IMR-90 (cell line): Measurements from ENCODE around the gene ADD3. TPM values are rescaled to one million over a fixed set of nuclear protein-coding genes. Genes with fewer than 3 reads are reported as not detected.

Experiments
- ATAC-seq: fragments of 200-7000 bp; cut with Tn5 transposase; 2 replicates; pipeline ENCODE4 v1.9.1; 2020; ENCODE audit warnings: low read depth, mild to moderate bottlenecking, moderate library complexity
- BruUV-seq: library from RNA; stranded (reverse); fragments of 400-500 nt; replicated peaks from 2 replicates; lab custom pipeline; 2021; lab: Mats Ljungman, UMichigan
- CTCF ChIA-PET: fragments of 300-600 bp; formaldehyde crosslinking; extraction: SDS; loops from one replicate; lab custom pipeline; 2021; ENCODE audit warnings: antibody characterized with exemption; lab: Yijun Ruan, JAX
- POLR2A ChIA-PET: fragments of 300-600 bp; sonication (Branson Sonifier 250); formaldehyde crosslinking; loops from one replicate; lab custom pipeline; 2022; ENCODE audit warnings: antibody characterized with exemption; ENCODE audit not compliant: unreplicated experiment; lab: Charles Lee
- DNase-seq: peaks from one replicate; pipeline ENCODE4 v3.0.0; 2013
- H2AFZ ChIP-seq: replicated peaks from 2 replicates; pipeline ENCODE3; 2013; ENCODE audit warnings: low read length, mild to moderate bottlenecking; ENCODE audit not compliant: poor library complexity
- H2AK5ac ChIP-seq: 2 replicates; pipeline ENCODE4 v1.6.1; 2013; ENCODE audit warnings: low read depth, low read length, inconsistent platforms
- H2AK9ac ChIP-seq: replicated peaks from 2 replicates; pipeline ENCODE3; 2013; ENCODE audit warnings: mild to moderate bottlenecking, low read depth, low read length, moderate library complexity; ENCODE audit not compliant: poor library complexity
- H2BK120ac ChIP-seq: 2 replicates; pipeline ENCODE4 v1.6.1; 2013; ENCODE audit warnings: low read depth, low read length, inconsistent platforms
- H2BK15ac ChIP-seq: 3 replicates; pipeline ENCODE4 v1.6.1; 2013; ENCODE audit warnings: low read depth, low read length, inconsistent platforms
- H2BK20ac ChIP-seq: 2 replicates; pipeline ENCODE4 v1.6.1; 2013; ENCODE audit warnings: low read depth, mild to moderate bottlenecking, inconsistent platforms, low read length, moderate library complexity
- H2BK5ac ChIP-seq: 2 replicates; pipeline ENCODE4 v1.6.1; 2013; ENCODE audit warnings: mild to moderate bottlenecking, low read depth, low read length, inconsistent platforms; ENCODE audit not compliant: poor library complexity, severe bottlenecking
- H3K14ac ChIP-seq: replicated peaks from 2 replicates; pipeline ENCODE4 v1.6.1; 2013; ENCODE audit warnings: low read depth, low read length, inconsistent platforms
- H3K18ac ChIP-seq: 2 replicates; pipeline ENCODE4 v1.6.1; 2013; ENCODE audit warnings: low read depth, low read length, control low read depth
- H3K23ac ChIP-seq: 2 replicates; pipeline ENCODE4 v1.6.1; 2013; ENCODE audit warnings: low read depth, low read length, inconsistent platforms
- H3K27ac ChIP-seq: 2 replicates; pipeline ENCODE4 v1.5.1; 2013; ENCODE audit warnings: mild to moderate bottlenecking, control low read depth, low read length; ENCODE audit not compliant: insufficient read depth
- H3K27me3 ChIP-seq: 2 replicates; pipeline ENCODE4 v1.6.1; 2013; ENCODE audit warnings: low read length; ENCODE audit not compliant: control insufficient read depth, insufficient read depth
- H3K36me3 ChIP-seq: 2 replicates; pipeline ENCODE4 v1.6.1; 2013; ENCODE audit warnings: low read length, mixed read lengths; ENCODE audit not compliant: control insufficient read depth, insufficient read depth
- H3K4ac ChIP-seq: 2 replicates; pipeline ENCODE4 v1.6.1; 2013; ENCODE audit warnings: low read depth, low read length, inconsistent platforms
- H3K4me1 ChIP-seq: 2 replicates; pipeline ENCODE4 v1.6.1; 2013; ENCODE audit warnings: low read length, mixed read lengths; ENCODE audit not compliant: control insufficient read depth, insufficient read depth
- H3K4me2 ChIP-seq: 2 replicates; pipeline ENCODE4 v1.6.1; 2013; ENCODE audit warnings: low read depth, mild to moderate bottlenecking, control low read depth, low read length, moderate library complexity
- H3K4me3 ChIP-seq: 2 replicates; pipeline ENCODE4 v1.5.1; 2013; ENCODE audit warnings: low read depth, mild to moderate bottlenecking, control low read depth, low read length, moderate library complexity; ENCODE audit not compliant: insufficient read depth
- H3K56ac ChIP-seq: 2 replicates; pipeline ENCODE4 v1.6.1; 2013; ENCODE audit warnings: low read length, inconsistent platforms; ENCODE audit not compliant: insufficient read depth; ENCODE audit errors: extremely low read depth
- H3K79me1 ChIP-seq, 2 experiments: 2 replicates each; pipeline ENCODE4 v1.6.1; 2013; ENCODE audit warnings: low read length in 2 of 2, inconsistent platforms in 1 of 2, low read depth in 1 of 2
- H3K9ac ChIP-seq: 2 replicates; pipeline ENCODE4 v1.6.1; 2013; ENCODE audit warnings: low read depth, low read length, control low read depth
- H3K9me1 ChIP-seq: 2 replicates; pipeline ENCODE4 v1.6.1; 2013; ENCODE audit warnings: low read length, inconsistent platforms; ENCODE audit not compliant: insufficient read depth
- H3K9me3 ChIP-seq: 2 replicates; pipeline ENCODE4 v1.6.1; 2013; ENCODE audit warnings: low read length; ENCODE audit not compliant: control insufficient read depth, insufficient read depth
- H4K20me1 ChIP-seq: 2 replicates; pipeline ENCODE4 v1.6.1; 2013; ENCODE audit warnings: low read length, inconsistent platforms; ENCODE audit not compliant: insufficient read depth
- H4K5ac ChIP-seq: 2 replicates; pipeline ENCODE4 v1.6.1; 2013; ENCODE audit warnings: mild to moderate bottlenecking, low read depth, low read length, control low read depth
- H4K8ac ChIP-seq, 2 experiments: 2 replicates each; pipeline ENCODE4 v1.6.1; 2013; ENCODE audit warnings: low read depth in 2 of 2, low read length in 2 of 2, control low read depth in 1 of 2, inconsistent platforms in 1 of 2
- H4K91ac ChIP-seq: 2 replicates; pipeline ENCODE4 v1.6.1; 2013; ENCODE audit warnings: low read depth, low read length, inconsistent platforms; ENCODE audit not compliant: insufficient read depth
- BHLHE40 ChIP-seq: fragments of 150-350 bp; IDR thresholded peaks from 2 replicates; pipeline ENCODE4 v1.6.1; 2016; ENCODE audit warnings: mild to moderate bottlenecking, low read depth, low read length
- CEBPB ChIP-seq: IDR thresholded peaks from 2 replicates; pipeline ENCODE4 v1.6.1; 2012; ENCODE audit warnings: low read depth, low read length, improper control_type of control experiment
- CHD1 ChIP-seq: IDR thresholded peaks from 2 replicates; pipeline ENCODE4 v1.6.1; 2012; ENCODE audit warnings: low read depth, low read length, improper control_type of control experiment
- FOS ChIP-seq: fragments of 150-350 bp; IDR thresholded peaks from 2 replicates; pipeline ENCODE4 v1.6.1; 2016; ENCODE audit warnings: low read depth, low read length
- MAFK ChIP-seq: IDR thresholded peaks from 2 replicates; pipeline ENCODE4 v1.6.1; 2012; ENCODE audit warnings: low read depth, low read length, improper control_type of control experiment
- MAZ ChIP-seq: IDR thresholded peaks from 2 replicates; pipeline ENCODE4 v1.6.1; 2012; ENCODE audit warnings: low read depth, mild to moderate bottlenecking, low read length, improper control_type of control experiment, moderate library complexity, borderline replicate concordance
- MXI1 ChIP-seq: IDR thresholded peaks from 2 replicates; pipeline ENCODE4 v1.6.1; 2012; ENCODE audit warnings: low read depth, mild to moderate bottlenecking, low read length, moderate library complexity, borderline replicate concordance
- NFE2L2 ChIP-seq: fragments of 150-350 bp; IDR thresholded peaks from 2 replicates; pipeline ENCODE4 v1.6.1; 2016; ENCODE audit warnings: low read depth, mild to moderate bottlenecking, low read length
- POLR2A ChIP-seq: IDR thresholded peaks from 2 replicates; pipeline ENCODE4 v1.6.1; 2012; ENCODE audit warnings: mild to moderate bottlenecking, low read depth, low read length
- RAD21 ChIP-seq: IDR thresholded peaks from 2 replicates; pipeline ENCODE4 v1.6.1; 2012; ENCODE audit warnings: low read length, improper control_type of control experiment
- RCOR1 ChIP-seq: IDR thresholded peaks from 2 replicates; pipeline ENCODE4 v1.6.1; 2012; ENCODE audit warnings: mild to moderate bottlenecking, low read length, improper control_type of control experiment; ENCODE audit not compliant: insufficient replicate concordance
- RFX5 ChIP-seq: IDR thresholded peaks from 2 replicates; pipeline ENCODE4 v1.8.0; 2012; ENCODE audit warnings: low read depth, mild to moderate bottlenecking, low read length, moderate library complexity
- SMC3 ChIP-seq: fragments of 150-350 bp; IDR thresholded peaks from 2 replicates; pipeline ENCODE4 v1.6.1; 2016; ENCODE audit warnings: low read depth, mild to moderate bottlenecking, antibody characterized with exemption, low read length, moderate library complexity
- WGBS, 2 experiments: methylation state at CpG; one replicate each; pipeline versions ENCODE4 v1.1.5 to v1.1.7; 2013; ENCODE audit warnings: missing lambda C conversion rate in 2 of 2; ENCODE audit not compliant: insufficient read length in 1 of 2; ENCODE audit errors: extremely low coverage in 2 of 2; 5-methylcytosine and 5-hydroxymethylcytosine counted together
- dilution Hi-C: fragments of 300-500 bp; cut with HindIII; formaldehyde crosslinking; loops from one replicate; pipeline ENCODE4 v1.14.3; 2018; ENCODE audit warnings: low sequenced_read_pairs; ENCODE audit not compliant: unreplicated experiment
- in situ Hi-C: fragments of 300-500 bp; cut with MboI; formaldehyde crosslinking; loops from 3 replicates; pipeline ENCODE4 v1.14.3; 2019; ENCODE audit warnings: low sequenced_read_pairs, inconsistent platforms, mixed read lengths
- intact Hi-C: fragments of 100-400 bp; cut with micrococcal nuclease; formaldehyde crosslinking; loops from 2 replicates; pipeline ENCODE4 v1.10.0; 2022
- polyA plus RNA-seq, 3 experiments: library from polyadenylated mRNA; depleted of rRNA; stranded (reverse); fragments of >200 nt; gene quantifications; 2 replicates each; pipeline ENCODE4 v1.2.3, GENCODE V29; 2012; ENCODE audit warnings: low replicate concordance in 1 of 3
- total RNA-seq: library from RNA; depleted of rRNA; stranded (reverse); fragments of >200 nt; gene quantifications from 2 replicates; pipeline ENCODE4 v1.2.3, GENCODE V29; 2012
- TF ChIP-seq, protein P1 (sequence below): conservative IDR thresholded peaks from 2 replicates; pipeline ENCODE4 v1.5.1; 2012; ENCODE audit warnings: mild to moderate bottlenecking, low read depth, low read length, improper control_type of control experiment
- TF ChIP-seq, protein P2 (sequence below): fragments of 150-350 bp; IDR thresholded peaks from 2 replicates; pipeline ENCODE4 v1.6.1; 2017; ENCODE audit warnings: mild to moderate bottlenecking, antibody characterized with exemption, low read length, low read depth

Gene ADD3
- total and polyA plus RNA-seq, 2 of the 4 experiments (the other 2 are of a cell fraction): 138 to 212 TPM

DNA sequence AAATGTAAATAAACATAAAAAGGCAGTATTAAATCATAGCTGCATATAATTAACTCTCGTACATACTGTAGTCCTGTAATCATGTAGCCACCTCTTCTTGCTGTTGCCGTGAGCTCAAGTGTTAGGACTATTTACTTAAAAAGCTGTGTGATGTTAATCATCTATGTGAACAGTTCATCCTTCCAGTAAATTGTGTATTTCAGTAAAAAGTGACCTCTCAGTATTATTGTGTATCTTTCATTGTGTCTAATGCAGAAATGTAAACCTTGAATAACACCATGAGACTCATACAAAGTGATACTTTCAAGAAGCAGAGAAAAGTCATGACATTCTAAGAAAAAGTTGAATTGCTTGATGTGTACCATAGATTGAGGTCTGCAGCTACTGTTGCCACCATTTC, 38.0 kb downstream of the ADD3 start:
- H3K56ac ChIP-seq: no peak overlapping the region
- no peak overlapping the region for H2BK20ac ChIP-seq
- H3K14ac ChIP-seq: peak overlapping the region; percentile 48; the same call in 1 of the 2 replicates
- H2AK5ac ChIP-seq: no peak overlapping the region
- H4K8ac ChIP-seq: no peak overlapping the region
- no CpG with 5 or more reads among the region's 2 CpGs for WGBS, 2 experiments
- no peak overlapping the region for H2BK15ac ChIP-seq
- H2BK120ac ChIP-seq: no peak overlapping the region
- ATAC-seq: no peak
- peaks cover 2% of the 10 kb centered on the region for H3K4me1 ChIP-seq
- POLR2A ChIA-PET: no interaction called here
- no peak overlapping the region for H3K4ac ChIP-seq
- H3K23ac ChIP-seq: no peak overlapping the region
- no peak overlapping the region for H3K9ac ChIP-seq
- no peak for DNase-seq
- no peaks in the 10 kb centered on the region for H3K36me3 ChIP-seq
- no peak overlapping the region for H4K91ac ChIP-seq
- H2AFZ ChIP-seq: no peak overlapping the region
- in situ Hi-C loops: no loop called here
- peak overlapping the region; percentile 45 for H2BK5ac ChIP-seq
- no peak overlapping the region for H4K5ac ChIP-seq
- H4K20me1 ChIP-seq: peaks cover 6% of the 10 kb centered on the region; the same call in 1 of the 2 replicates
- CTCF ChIA-PET: interaction anchor here (0.6 kb wide), 3 partner anchors 10 to 249 kb away, joined by 3 read pairs; no protein-coding TSS in a partner anchor
- intact Hi-C loops: no loop called here
- TF ChIP-seq RFX5 (no peak), CEBPB (no peak), BHLHE40 (no peak), RAD21 (no peak), FOS (no peak), CHD1 (no peak), MAFK (no peak), RCOR1 (no peak), NFE2L2 (no peak), POLR2A (no peak), MAZ (no peak), MXI1 (no peak), SMC3 (no peak)
- TF ChIP-seq, protein P1, sequence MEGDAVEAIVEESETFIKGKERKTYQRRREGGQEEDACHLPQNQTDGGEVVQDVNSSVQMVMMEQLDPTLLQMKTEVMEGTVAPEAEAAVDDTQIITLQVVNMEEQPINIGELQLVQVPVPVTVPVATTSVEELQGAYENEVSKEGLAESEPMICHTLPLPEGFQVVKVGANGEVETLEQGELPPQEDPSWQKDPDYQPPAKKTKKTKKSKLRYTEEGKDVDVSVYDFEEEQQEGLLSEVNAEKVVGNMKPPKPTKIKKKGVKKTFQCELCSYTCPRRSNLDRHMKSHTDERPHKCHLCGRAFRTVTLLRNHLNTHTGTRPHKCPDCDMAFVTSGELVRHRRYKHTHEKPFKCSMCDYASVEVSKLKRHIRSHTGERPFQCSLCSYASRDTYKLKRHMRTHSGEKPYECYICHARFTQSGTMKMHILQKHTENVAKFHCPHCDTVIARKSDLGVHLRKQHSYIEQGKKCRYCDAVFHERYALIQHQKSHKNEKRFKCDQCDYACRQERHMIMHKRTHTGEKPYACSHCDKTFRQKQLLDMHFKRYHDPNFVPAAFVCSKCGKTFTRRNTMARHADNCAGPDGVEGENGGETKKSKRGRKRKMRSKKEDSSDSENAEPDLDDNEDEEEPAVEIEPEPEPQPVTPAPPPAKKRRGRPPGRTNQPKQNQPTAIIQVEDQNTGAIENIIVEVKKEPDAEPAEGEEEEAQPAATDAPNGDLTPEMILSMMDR: no peak
- TF ChIP-seq, protein P2, sequence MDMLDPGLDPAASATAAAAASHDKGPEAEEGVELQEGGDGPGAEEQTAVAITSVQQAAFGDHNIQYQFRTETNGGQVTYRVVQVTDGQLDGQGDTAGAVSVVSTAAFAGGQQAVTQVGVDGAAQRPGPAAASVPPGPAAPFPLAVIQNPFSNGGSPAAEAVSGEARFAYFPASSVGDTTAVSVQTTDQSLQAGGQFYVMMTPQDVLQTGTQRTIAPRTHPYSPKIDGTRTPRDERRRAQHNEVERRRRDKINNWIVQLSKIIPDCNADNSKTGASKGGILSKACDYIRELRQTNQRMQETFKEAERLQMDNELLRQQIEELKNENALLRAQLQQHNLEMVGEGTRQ: no peak
- no peak overlapping the region for H3K18ac ChIP-seq
- no peaks in the 10 kb centered on the region; the same call in 1 of the 2 replicates for H3K9me1 ChIP-seq
- no peak overlapping the region for H3K27ac ChIP-seq
- H3K27me3 ChIP-seq: no peaks in the 10 kb centered on the region
- H3K79me1 ChIP-seq: peaks cover 23 to 60% of the 10 kb centered on the region in 2 experiments
- no peak overlapping the region for H3K4me3 ChIP-seq
- no peak overlapping the region for H3K4me2 ChIP-seq
- dilution Hi-C loops: no loop called here
- BruUV-seq: no TSS peak
- no peaks in the 10 kb centered on the region for H3K9me3 ChIP-seq
- no peak overlapping the region for H2AK9ac ChIP-seq
